ENCODE results near the gene RASL11A. TPM values are rescaled to one million over a fixed set of nuclear protein-coding genes. Genes with fewer than 3 reads are reported as not detected.
"Not testable (repeated sequence)": the region's sequence is repeated elsewhere in the genome, so short reads cannot be mapped to it uniquely, and the experiment has no call there.

Gene RASL11A
- total RNA-seq, 4 donors from 2014 or later, result 26.5 to 70.1 (median 39.6) TPM

GRCh38 chr13:27295096-27295495 is 24.5 kb downstream of the RASL11A start:
- H3K4me3 ChIP-seq, result no peak overlapping the region
- no peaks in the 10 kb centered on the region for H3K36me3 ChIP-seq
- no peaks in the 10 kb centered on the region for H3K9me3 ChIP-seq
- no peaks in the 10 kb centered on the region for H3K4me1 ChIP-seq
- H3K27ac ChIP-seq, result no peak overlapping the region
- no peak for DNase-seq
- H3K27me3 ChIP-seq, result no peaks in the 10 kb centered on the region
- TF ChIP-seq POLR2A (IDR thresholded peaks at IDR 0.05) (no peak), CTCF (IDR thresholded peaks at IDR 0.05) (no peak)

- H3K27ac ChIP-seq, result no peak overlapping the region
- no peaks in the 10 kb centered on the region for H3K4me1 ChIP-seq
- H3K27me3 ChIP-seq, result no peaks in the 10 kb centered on the region
- TF ChIP-seq CTCF (IDR thresholded peaks at IDR 0.05), result no peak
- TF ChIP-seq POLR2A (IDR thresholded peaks at IDR 0.05), result no peak
- H3K9me3 ChIP-seq, result no peaks in the 10 kb centered on the region
- no peaks in the 10 kb centered on the region for H3K36me3 ChIP-seq
- no peak for DNase-seq
- H3K4me3 ChIP-seq, result no peak overlapping the region
Observed at GRCh38 chr13:27295660-27296059, 25.0 kb downstream of the RASL11A start.

- H3K27me3 ChIP-seq, result no peaks in the 10 kb centered on the region
- H3K4me1 ChIP-seq, result no peaks in the 10 kb centered on the region
- no peak overlapping the region for H3K4me3 ChIP-seq
- H3K27ac ChIP-seq, result no peak overlapping the region
- no peaks in the 10 kb centered on the region for H3K36me3 ChIP-seq
- no peak for TF ChIP-seq POLR2A (IDR thresholded peaks at IDR 0.05)
- no peak for TF ChIP-seq CTCF (IDR thresholded peaks at IDR 0.05)
- no peak for DNase-seq
- H3K9me3 ChIP-seq, result no peaks in the 10 kb centered on the region
Observed at GRCh38 chr13:27296496-27296895, 25.9 kb downstream of the RASL11A start.

GRCh38 chr13:27298849-27299248 is 28.2 kb downstream of the RASL11A start:
- Histone ChIP-seq H3K36me3 (no peaks in the 10 kb centered on the region), H3K4me1 (no peaks in the 10 kb centered on the region), H3K4me3 (no peak overlapping the region), H3K27me3 (no peaks in the 10 kb centered on the region), H3K27ac (no peak overlapping the region), H3K9me3 (no peaks in the 10 kb centered on the region)
- no peak for TF ChIP-seq CTCF (IDR thresholded peaks at IDR 0.05)
- no peak for TF ChIP-seq POLR2A (IDR thresholded peaks at IDR 0.05)
- no peak for DNase-seq

GRCh38 chr13:27300406-27300805 is 29.8 kb downstream of the RASL11A start:
- H3K36me3 ChIP-seq, H3K9me3 ChIP-seq, DNase-seq, H3K27me3 ChIP-seq, H3K4me1 ChIP-seq, H3K4me3 ChIP-seq, H3K27ac ChIP-seq: not testable (repeated sequence)

- DNase-seq, result no peak
- no peaks in the 10 kb centered on the region for H3K9me3 ChIP-seq
- H3K4me3 ChIP-seq, result no peak overlapping the region
- no peak overlapping the region for H3K27ac ChIP-seq
- TF ChIP-seq CTCF (IDR thresholded peaks at IDR 0.05) (no peak), POLR2A (IDR thresholded peaks at IDR 0.05) (no peak)
- H3K27me3 ChIP-seq, result no peaks in the 10 kb centered on the region
- no peaks in the 10 kb centered on the region for H3K4me1 ChIP-seq
- H3K36me3 ChIP-seq, result no peaks in the 10 kb centered on the region
Observed at GRCh38 chr13:27300941-27301586, 30.4 kb downstream of the RASL11A start.
